ENCODE data around the gene DSC2.

GRCh38 chr18:31015715-31016434 is 86.3 kb downstream of the DSC2 start:
- TF ChIP-seq CTCF (IDR thresholded peaks at IDR 0.05) (no peak), POLR2A (IDR thresholded peaks at IDR 0.05) (no peak)

Data from testis (tissue), 2 donors.